Activated CD8-positive, alpha-beta memory T cell treated with anti-CD3 and anti-CD28 coated beads, Interleukin-2, amount 50 U/mL, for 24 hours (primary cell): Measurements from ENCODE around the gene STK17A.
"Not testable (repeated sequence)": the region's sequence is repeated elsewhere in the genome, so short reads cannot be mapped to it uniquely, and the experiment has no call there.

Experiments
- DNase-seq: peaks from one replicate; pipeline ENCODE4 v3.0.0-alpha.2; 2020; ENCODE audit errors: extremely low read depth

STK17A gene

GRCh38 chr7:43658718-43659548 is 76.0 kb downstream of the STK17A start:
- no peak for DNase-seq

DNA sequence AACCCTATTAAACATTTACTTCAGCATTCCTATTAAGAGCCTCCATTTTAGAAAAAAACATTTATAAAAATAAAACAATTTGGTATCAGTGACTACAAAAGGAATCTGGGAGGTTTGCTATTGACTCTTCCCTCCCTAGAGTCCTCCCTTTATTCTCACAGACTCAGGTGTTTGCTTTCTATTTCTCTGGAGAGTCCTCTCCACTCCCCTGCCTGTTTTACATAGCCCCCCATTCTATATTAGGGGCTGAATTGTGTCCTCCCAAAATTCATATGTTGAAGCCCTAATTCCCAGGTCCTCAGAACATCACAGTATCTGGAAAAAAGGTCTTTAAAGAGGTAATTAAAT is 76.6 kb downstream of the STK17A start:
- no peak for DNase-seq

- DNase-seq: no peak
Measured at GRCh38 chr7:43660141-43660540, 77.2 kb downstream of the STK17A start.

- DNase-seq: no peak
Measured at GRCh38 chr7:43664681-43665080, 81.8 kb downstream of the STK17A start.

- no peak for DNase-seq
Measured at GRCh38 chr7:43666938-43667337, 84.0 kb downstream of the STK17A start.

DNA sequence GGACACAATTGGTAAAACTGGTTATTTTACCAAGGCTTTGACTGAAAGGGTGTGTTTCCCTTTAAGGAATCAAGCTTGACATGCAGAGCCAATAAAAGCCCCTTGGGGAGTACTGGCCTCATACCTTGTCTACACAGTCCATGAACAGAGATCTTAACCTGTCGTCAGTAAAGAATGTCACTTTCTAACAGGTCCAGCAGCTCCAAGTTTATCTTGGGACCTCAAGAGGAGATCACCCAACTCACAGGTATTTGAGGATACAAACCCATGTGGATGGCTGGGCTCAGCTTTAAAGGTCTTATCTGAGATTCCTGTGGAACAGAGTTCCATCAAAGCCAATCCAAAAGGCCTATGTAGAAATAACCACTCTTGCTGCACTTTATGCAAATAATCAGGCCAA is 85.1 kb downstream of the STK17A start:
- no peak for DNase-seq

DNA sequence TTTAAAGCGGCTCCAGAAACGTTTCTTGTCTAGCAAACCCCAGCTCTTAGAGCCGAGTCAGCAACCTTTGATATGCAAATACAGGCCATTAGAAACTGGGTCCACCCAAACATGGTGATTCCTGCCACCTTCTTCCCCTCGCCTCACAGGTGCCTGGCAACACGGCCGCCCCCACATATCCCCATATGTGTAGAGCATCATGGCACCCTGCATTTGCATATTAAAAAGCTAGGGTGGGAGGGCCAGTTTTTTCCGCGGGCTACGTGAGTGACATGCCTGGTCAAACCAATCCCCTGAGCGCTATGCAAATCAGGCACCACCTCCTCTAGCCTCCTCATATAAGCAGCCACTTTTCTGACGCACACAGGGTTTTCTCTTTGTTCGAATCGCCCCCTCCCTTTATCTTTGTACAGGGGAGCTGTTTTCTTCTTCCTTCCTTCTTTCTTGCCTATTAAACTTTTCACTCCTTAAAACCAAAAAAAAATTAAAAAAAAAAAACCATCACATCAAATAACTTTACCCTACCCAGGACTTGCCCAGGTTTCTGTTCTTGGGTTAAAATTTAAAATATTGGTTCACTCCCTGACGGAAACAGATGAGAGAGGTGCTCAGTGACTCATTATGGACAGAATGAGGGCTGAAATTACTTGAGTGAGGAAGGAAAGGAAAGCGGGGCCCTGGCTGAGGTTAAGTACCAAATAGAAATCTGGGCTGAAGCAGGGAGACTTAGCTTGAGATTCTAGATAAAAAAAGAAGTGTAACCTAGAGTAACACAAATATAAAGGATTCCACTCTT is 86.6 kb downstream of the STK17A start:
- peak; percentile 50 for DNase-seq

GRCh38 chr7:43671521-43671920 is 88.6 kb downstream of the STK17A start:
- DNase-seq: no peak

GRCh38 chr7:43673243-43673976 is 90.5 kb downstream of the STK17A start:
- DNase-seq: not testable (repeated sequence)

- no peak for DNase-seq
Measured at GRCh38 chr7:43674559-43675436, 91.9 kb downstream of the STK17A start.
